Measurements from ENCODE around the gene CACNG5. TPM values are rescaled to one million over a fixed set of nuclear protein-coding genes. Genes with fewer than 3 reads are reported as not detected.

CACNG5 gene
- total RNA-seq, result not detected

- DNase-seq (ENCODE audit: low spot score in 2 of 2), result peak in 1 of 2 donors; percentile 76
- no peak within 1 kb of the TSS for H3K4me3 ChIP-seq (ENCODE audit: low read depth, poor library complexity, severe bottlenecking)
- intact Hi-C loops (cut with DNase I; ENCODE audit: low total_unique reads), result no loop called here
- no peak for TF ChIP-seq CTCF (IDR thresholded peaks at IDR 0.05)
- TF ChIP-seq POLR2A (IDR thresholded peaks at IDR 0.05), result no peak
- WGBS, 2 donors, result 0 to 4% methylated on average over 7 to 45 of the region's 57 CpGs
Observed at GRCh38 chr17:66834919-66835454, at the start of gene CACNG5. Gene CACNG5 (plus strand): TSS chr17:66835117. CDS start chr17:66877333, 42,216 bp downstream.

- DNase-seq (ENCODE audit: low spot score in 2 of 2), result no peak
- intact Hi-C loops (cut with DNase I; ENCODE audit: low total_unique reads), result no loop called here
- no peak for TF ChIP-seq POLR2A (IDR thresholded peaks at IDR 0.05)
- TF ChIP-seq CTCF (IDR thresholded peaks at IDR 0.05), result no peak
- H3K4me3 ChIP-seq (ENCODE audit: low read depth, poor library complexity, severe bottlenecking), result no peak overlapping the region
- 91 to 93% methylated on average over 10 of the region's 10 CpGs for WGBS, 2 donors
Observed at GRCh38 chr17:66786107-66786506, 48.8 kb upstream of the CACNG5 start.

- TF ChIP-seq CTCF (IDR thresholded peaks at IDR 0.05) (no peak), POLR2A (IDR thresholded peaks at IDR 0.05) (no peak)
- intact Hi-C loops (cut with DNase I; ENCODE audit: low total_unique reads), result no loop called here
- H3K4me3 ChIP-seq (ENCODE audit: low read depth, poor library complexity, severe bottlenecking), result no peak overlapping the region
- DNase-seq (ENCODE audit: low spot score in 2 of 2), result no peak
- WGBS, 2 donors, result 78 to 81% methylated on average over 3 of the region's 3 CpGs
Observed at GRCh38 chr17:66787914-66788313, 47.0 kb upstream of the CACNG5 start.

GRCh38 chr17:66789093-66789492 lies 45.8 kb upstream of the CACNG5 start:
- WGBS, 2 donors, result 82 to 94% methylated on average over 12 of the region's 12 CpGs
- intact Hi-C loops (cut with DNase I; ENCODE audit: low total_unique reads), result no loop called here
- no peak for DNase-seq (ENCODE audit: low spot score in 2 of 2)
- H3K4me3 ChIP-seq (ENCODE audit: low read depth, poor library complexity, severe bottlenecking), result no peak overlapping the region
- no peak for TF ChIP-seq CTCF (IDR thresholded peaks at IDR 0.05)
- TF ChIP-seq POLR2A (IDR thresholded peaks at IDR 0.05), result no peak

- intact Hi-C loops (cut with DNase I; ENCODE audit: low total_unique reads), result no loop called here
- H3K4me3 ChIP-seq (ENCODE audit: low read depth, poor library complexity, severe bottlenecking), result no peak overlapping the region
- no peak for DNase-seq (ENCODE audit: low spot score in 2 of 2)
- 76 to 84% methylated on average over 7 of the region's 7 CpGs for WGBS, 2 donors
- TF ChIP-seq CTCF (IDR thresholded peaks at IDR 0.05) (no peak), POLR2A (IDR thresholded peaks at IDR 0.05) (no peak)
Observed at GRCh38 chr17:66789961-66790437, 44.9 kb upstream of the CACNG5 start.

- intact Hi-C loops (cut with DNase I; ENCODE audit: low total_unique reads), result no loop called here
- peak in 1 of 2 donors; percentile 7 for DNase-seq (ENCODE audit: low spot score in 2 of 2)
- no peak for TF ChIP-seq CTCF (IDR thresholded peaks at IDR 0.05)
- TF ChIP-seq POLR2A (IDR thresholded peaks at IDR 0.05), result no peak
- no peak overlapping the region for H3K4me3 ChIP-seq (ENCODE audit: low read depth, poor library complexity, severe bottlenecking)
- 81 to 85% methylated on average over 11 of the region's 11 CpGs for WGBS, 2 donors
Observed at GRCh38 chr17:66790501-66791061, 44.3 kb upstream of the CACNG5 start.
